ENCODE measurements around the gene SLC22A8. TPM values are rescaled to one million over a fixed set of nuclear protein-coding genes. Genes with fewer than 3 reads are reported as not detected.

SLC22A8 gene
- total and polyA plus RNA-seq, 2 donors (not counting 1 experiment from before 2014, with no cell fraction given): not detected

GRCh38 chr11:63012430-63012829, 3.2 kb downstream of the SLC22A8 start:
- Histone ChIP-seq H3K9ac (ENCODE audit: insufficient read depth, low read length) (no peak overlapping the region), H3K4me3 (replicated peaks in 1 of 4; ENCODE audit: control extremely low read depth in 1 of 4, insufficient read depth in 1 of 4, low read depth in 3 of 4, low read length in 4 of 4) (no peak overlapping the region), H3K27ac (ENCODE audit: insufficient read depth, low read length) (no peak overlapping the region), H3K9me3 (ENCODE audit: control insufficient read depth, insufficient read depth, low read depth, low read length) (no peaks in the 10 kb centered on the region), H3K36me3 (ENCODE audit: control insufficient read depth, insufficient read depth, low read length) (no peaks in the 10 kb centered on the region), H3K4me1 (ENCODE audit: control insufficient read depth, extremely low read depth, insufficient read depth, low read length) (no peaks in the 10 kb centered on the region), H3K27me3 (ENCODE audit: control insufficient read depth, insufficient read depth, low read length) (no peaks in the 10 kb centered on the region), H2AFZ (ENCODE audit: low read length) (no peak overlapping the region), H4K20me1 (ENCODE audit: control insufficient read depth, extremely low read depth, insufficient read depth, low read length) (no peaks in the 10 kb centered on the region), H3K79me2 (ENCODE audit: control insufficient read depth, insufficient read depth, low read length) (no peaks in the 10 kb centered on the region), H3K4me2 (ENCODE audit: extremely low read depth, insufficient read depth, low read length) (no peak overlapping the region)
- TF ChIP-seq EZH2 (IDR thresholded peaks at IDR 0.05; ENCODE audit: low read length, missing control alignments): no peak
- no peak for TF ChIP-seq CTCF (conservative IDR thresholded peaks at IDR 0.05 in 1 of 2, IDR thresholded peaks at IDR 0.05 in 1 of 2; ENCODE audit: low read depth in 1 of 2, low read length in 2 of 2)
- no peak for DNase-seq (ENCODE audit: low read depth in 2 of 2)

- no peaks in the 10 kb centered on the region for H3K36me3 ChIP-seq (ENCODE audit: control insufficient read depth, insufficient read depth, low read length)
- H3K4me1 ChIP-seq (ENCODE audit: control insufficient read depth, extremely low read depth, insufficient read depth, low read length): no peaks in the 10 kb centered on the region
- no peak for DNase-seq (ENCODE audit: low read depth in 2 of 2)
- no peak overlapping the region for H3K27ac ChIP-seq (ENCODE audit: insufficient read depth, low read length)
- no peaks in the 10 kb centered on the region for H3K27me3 ChIP-seq (ENCODE audit: control insufficient read depth, insufficient read depth, low read length)
- no peak overlapping the region for H3K9ac ChIP-seq (ENCODE audit: insufficient read depth, low read length)
- H3K79me2 ChIP-seq (ENCODE audit: control insufficient read depth, insufficient read depth, low read length): no peaks in the 10 kb centered on the region
- TF ChIP-seq CTCF (conservative IDR thresholded peaks at IDR 0.05 in 1 of 2, IDR thresholded peaks at IDR 0.05 in 1 of 2; ENCODE audit: low read depth in 1 of 2, low read length in 2 of 2): no peak
- H4K20me1 ChIP-seq (ENCODE audit: control insufficient read depth, extremely low read depth, insufficient read depth, low read length): no peaks in the 10 kb centered on the region
- H3K9me3 ChIP-seq (ENCODE audit: control insufficient read depth, insufficient read depth, low read depth, low read length): no peaks in the 10 kb centered on the region
- H3K4me3 ChIP-seq (replicated peaks in 1 of 4; ENCODE audit: control extremely low read depth in 1 of 4, insufficient read depth in 1 of 4, low read depth in 3 of 4, low read length in 4 of 4): no peak overlapping the region
- no peak overlapping the region for H2AFZ ChIP-seq (ENCODE audit: low read length)
- H3K4me2 ChIP-seq (ENCODE audit: extremely low read depth, insufficient read depth, low read length): no peak overlapping the region
Measured at GRCh38 chr11:63010934-63011439, 4.7 kb downstream of the SLC22A8 start.

- TF ChIP-seq EZH2 (IDR thresholded peaks at IDR 0.05; ENCODE audit: low read length, missing control alignments): no peak
- no peak for TF ChIP-seq CTCF (conservative IDR thresholded peaks at IDR 0.05 in 1 of 2, IDR thresholded peaks at IDR 0.05 in 1 of 2; ENCODE audit: low read depth in 1 of 2, low read length in 2 of 2)
- Histone ChIP-seq H2AFZ (ENCODE audit: low read length) (no peak overlapping the region), H3K4me1 (ENCODE audit: control insufficient read depth, extremely low read depth, insufficient read depth, low read length) (no peaks in the 10 kb centered on the region), H4K20me1 (ENCODE audit: control insufficient read depth, extremely low read depth, insufficient read depth, low read length) (no peaks in the 10 kb centered on the region), H3K79me2 (ENCODE audit: control insufficient read depth, insufficient read depth, low read length) (no peaks in the 10 kb centered on the region), H3K4me2 (ENCODE audit: extremely low read depth, insufficient read depth, low read length) (no peak overlapping the region), H3K9ac (ENCODE audit: insufficient read depth, low read length) (no peak overlapping the region), H3K4me3 (replicated peaks in 1 of 4; ENCODE audit: control extremely low read depth in 1 of 4, insufficient read depth in 1 of 4, low read depth in 3 of 4, low read length in 4 of 4) (no peak overlapping the region), H3K36me3 (ENCODE audit: control insufficient read depth, insufficient read depth, low read length) (no peaks in the 10 kb centered on the region), H3K9me3 (ENCODE audit: control insufficient read depth, insufficient read depth, low read depth, low read length) (no peaks in the 10 kb centered on the region), H3K27ac (ENCODE audit: insufficient read depth, low read length) (no peak overlapping the region), H3K27me3 (ENCODE audit: control insufficient read depth, insufficient read depth, low read length) (no peaks in the 10 kb centered on the region)
- DNase-seq (ENCODE audit: low read depth in 2 of 2): no peak
Measured at GRCh38 chr11:63007920-63008319, 7.7 kb downstream of the SLC22A8 start.
